ENCODE data around the gene DDR2.

DDR2 gene

GRCh38 chr1:162703708-162704107 lies 71.4 kb downstream of the DDR2 start:
- no peak for DNase-seq (ENCODE audit: low spot score in 2 of 2)
- Histone ChIP-seq H3K27me3 (ENCODE audit: low read depth) (peaks cover 3% of the 10 kb centered on the region; the same call in 1 of the 2 replicates), H3K4me1 (no peaks in the 10 kb centered on the region), H3K36me3 (replicated peaks) (no peaks in the 10 kb centered on the region), H3K9me3 (no peaks in the 10 kb centered on the region), H3K4me3 (no peak overlapping the region)
- in situ Hi-C loops (cut with MboI; ENCODE audit: low sequenced_read_pairs) = no loop called here

GRCh38 chr1:162704673-162705424 lies 72.6 kb downstream of the DDR2 start:
- Histone ChIP-seq H3K27me3 (ENCODE audit: low read depth) (peaks cover 3% of the 10 kb centered on the region; the same call in 1 of the 2 replicates), H3K4me3 (no peak overlapping the region), H3K4me1 (no peaks in the 10 kb centered on the region; the same call in 1 of the 2 replicates), H3K36me3 (replicated peaks) (no peaks in the 10 kb centered on the region), H3K9me3 (no peaks in the 10 kb centered on the region)
- no peak for DNase-seq (ENCODE audit: low spot score in 2 of 2)
- in situ Hi-C loops (cut with MboI; ENCODE audit: low sequenced_read_pairs) = no loop called here

- H3K9me3 ChIP-seq = no peaks in the 10 kb centered on the region
- in situ Hi-C loops (cut with MboI; ENCODE audit: low sequenced_read_pairs) = no loop called here
- H3K4me3 ChIP-seq = no peak overlapping the region
- no peak for DNase-seq (ENCODE audit: low spot score in 2 of 2)
- H3K27me3 ChIP-seq (ENCODE audit: low read depth) = peaks cover 3% of the 10 kb centered on the region; the same call in 1 of the 2 replicates
- H3K36me3 ChIP-seq (replicated peaks) = no peaks in the 10 kb centered on the region
- H3K4me1 ChIP-seq = peaks cover 10% of the 10 kb centered on the region
Observed at GRCh38 chr1:162706003-162706402, 73.7 kb downstream of the DDR2 start.

- Histone ChIP-seq H3K27me3 (ENCODE audit: low read depth) (peaks cover 3% of the 10 kb centered on the region; the same call in 1 of the 2 replicates), H3K36me3 (replicated peaks) (no peaks in the 10 kb centered on the region), H3K4me3 (no peak overlapping the region), H3K9me3 (no peaks in the 10 kb centered on the region), H3K4me1 (peaks cover 14% of the 10 kb centered on the region)
- in situ Hi-C loops (cut with MboI; ENCODE audit: low sequenced_read_pairs) = no loop called here
- no peak for DNase-seq (ENCODE audit: low spot score in 2 of 2)
Observed at GRCh38 chr1:162706606-162707005, 74.3 kb downstream of the DDR2 start.

GRCh38 chr1:162708286-162708685 lies 76.0 kb downstream of the DDR2 start:
- no peak overlapping the region for H3K4me3 ChIP-seq
- in situ Hi-C loops (cut with MboI; ENCODE audit: low sequenced_read_pairs) = no loop called here
- no peak for DNase-seq (ENCODE audit: low spot score in 2 of 2)
- H3K27me3 ChIP-seq (ENCODE audit: low read depth) = no peaks in the 10 kb centered on the region
- H3K9me3 ChIP-seq = no peaks in the 10 kb centered on the region
- no peaks in the 10 kb centered on the region for H3K36me3 ChIP-seq (replicated peaks)
- peaks cover 14% of the 10 kb centered on the region for H3K4me1 ChIP-seq

GRCh38 chr1:162709132-162709860 lies 77.0 kb downstream of the DDR2 start:
- DNase-seq (ENCODE audit: low spot score in 2 of 2) = no peak
- no peaks in the 10 kb centered on the region for H3K9me3 ChIP-seq
- H3K4me3 ChIP-seq = no peak overlapping the region
- no peaks in the 10 kb centered on the region for H3K36me3 ChIP-seq (replicated peaks)
- in situ Hi-C loops (cut with MboI; ENCODE audit: low sequenced_read_pairs) = no loop called here
- H3K27me3 ChIP-seq (ENCODE audit: low read depth) = no peaks in the 10 kb centered on the region
- H3K4me1 ChIP-seq = peaks cover 14% of the 10 kb centered on the region

- Histone ChIP-seq H3K4me1 (peaks cover 14% of the 10 kb centered on the region), H3K27me3 (ENCODE audit: low read depth) (no peaks in the 10 kb centered on the region), H3K4me3 (no peak overlapping the region), H3K36me3 (replicated peaks) (no peaks in the 10 kb centered on the region), H3K9me3 (no peaks in the 10 kb centered on the region)
- in situ Hi-C loops (cut with MboI; ENCODE audit: low sequenced_read_pairs) = no loop called here
- DNase-seq (ENCODE audit: low spot score in 2 of 2) = no peak
Observed at GRCh38 chr1:162709870-162710269, 77.6 kb downstream of the DDR2 start.

- H3K9me3 ChIP-seq = no peaks in the 10 kb centered on the region
- no peak overlapping the region for H3K4me3 ChIP-seq
- H3K36me3 ChIP-seq (replicated peaks) = no peaks in the 10 kb centered on the region
- no peak for DNase-seq (ENCODE audit: low spot score in 2 of 2)
- no peaks in the 10 kb centered on the region for H3K27me3 ChIP-seq (ENCODE audit: low read depth)
- H3K4me1 ChIP-seq = peaks cover 14% of the 10 kb centered on the region
- in situ Hi-C loops (cut with MboI; ENCODE audit: low sequenced_read_pairs) = no loop called here
Observed at GRCh38 chr1:162710345-162710744, 78.1 kb downstream of the DDR2 start.

- Histone ChIP-seq H3K36me3 (replicated peaks) (no peaks in the 10 kb centered on the region), H3K9me3 (no peaks in the 10 kb centered on the region), H3K4me1 (peaks cover 14% of the 10 kb centered on the region), H3K4me3 (no peak overlapping the region), H3K27me3 (ENCODE audit: low read depth) (no peaks in the 10 kb centered on the region)
- DNase-seq (ENCODE audit: low spot score in 2 of 2) = peak; percentile 16 to 72
- in situ Hi-C loops (cut with MboI; ENCODE audit: low sequenced_read_pairs) = no loop called here
Observed at GRCh38 chr1:162710780-162711465, 78.7 kb downstream of the DDR2 start.

- Histone ChIP-seq H3K4me1 (peaks cover 14% of the 10 kb centered on the region), H3K9me3 (no peaks in the 10 kb centered on the region), H3K27me3 (ENCODE audit: low read depth) (no peaks in the 10 kb centered on the region), H3K4me3 (no peak overlapping the region), H3K36me3 (replicated peaks) (no peaks in the 10 kb centered on the region)
- in situ Hi-C loops (cut with MboI; ENCODE audit: low sequenced_read_pairs) = no loop called here
- no peak for DNase-seq (ENCODE audit: low spot score in 2 of 2)
Observed at GRCh38 chr1:162712317-162713029, 80.2 kb downstream of the DDR2 start.

GRCh38 chr1:162716123-162716522 lies 83.9 kb downstream of the DDR2 start:
- DNase-seq (ENCODE audit: low spot score in 2 of 2) = no peak
- Histone ChIP-seq H3K4me1 (peaks cover 3% of the 10 kb centered on the region), H3K27me3 (ENCODE audit: low read depth) (no peaks in the 10 kb centered on the region), H3K9me3 (no peaks in the 10 kb centered on the region), H3K36me3 (replicated peaks) (no peaks in the 10 kb centered on the region), H3K4me3 (no peak overlapping the region)
- in situ Hi-C loops (cut with MboI; ENCODE audit: low sequenced_read_pairs) = no loop called here

GRCh38 chr1:162716552-162716951 lies 84.3 kb downstream of the DDR2 start:
- DNase-seq (ENCODE audit: low spot score in 2 of 2) = no peak
- Histone ChIP-seq H3K9me3 (no peaks in the 10 kb centered on the region), H3K4me1 (no peaks in the 10 kb centered on the region), H3K36me3 (replicated peaks) (no peaks in the 10 kb centered on the region), H3K27me3 (ENCODE audit: low read depth) (no peaks in the 10 kb centered on the region), H3K4me3 (no peak overlapping the region)
- in situ Hi-C loops (cut with MboI; ENCODE audit: low sequenced_read_pairs) = no loop called here

GRCh38 chr1:162717548-162718184 lies 85.4 kb downstream of the DDR2 start:
- H3K27me3 ChIP-seq (ENCODE audit: low read depth) = no peaks in the 10 kb centered on the region
- H3K4me3 ChIP-seq = no peak overlapping the region
- no peaks in the 10 kb centered on the region for H3K9me3 ChIP-seq
- in situ Hi-C loops (cut with MboI; ENCODE audit: low sequenced_read_pairs) = no loop called here
- no peak for DNase-seq (ENCODE audit: low spot score in 2 of 2)
- H3K4me1 ChIP-seq = no peaks in the 10 kb centered on the region
- H3K36me3 ChIP-seq (replicated peaks) = no peaks in the 10 kb centered on the region
